ENCODE data around the gene COL23A1.

Gene COL23A1

GRCh38 chr5:178624631-178625546 lies 34.7 kb upstream of the COL23A1 start:
- Histone ChIP-seq H3K9ac (ENCODE audit: low read length in 5 of 5) (peak overlapping the region; percentile 98 to 100 (median 99)), H3K27me3 (ENCODE audit: control insufficient read depth in 5 of 5, insufficient read depth in 4 of 5, low read length in 5 of 5) (no peaks in the 10 kb centered on the region), H3K27ac (ENCODE audit: low read depth, low read length) (peak overlapping the region; percentile 98), H3K4me1 (ENCODE audit: control insufficient read depth in 5 of 5, insufficient read depth in 5 of 5, low read length in 5 of 5) (peaks cover 6 to 42% (median 34%) of the 10 kb centered on the region in 5 donors), H3K9me3 (ENCODE audit: control insufficient read depth in 5 of 5, low read length in 5 of 5) (no peaks in the 10 kb centered on the region), H3K4me3 (ENCODE audit: low read depth in 1 of 5, low read length in 5 of 5) (peak overlapping the region; percentile 80 to 100 (median 98)), H3K36me3 (ENCODE audit: control insufficient read depth in 5 of 5, insufficient read depth in 5 of 5, low read length in 5 of 5) (peaks cover 19 to 33% (median 29%) of the 10 kb centered on the region in 5 donors)

- no peaks in the 10 kb centered on the region for H3K9me3 ChIP-seq (ENCODE audit: control insufficient read depth in 5 of 5, low read length in 5 of 5)
- no peak overlapping the region for H3K4me3 ChIP-seq (ENCODE audit: low read depth in 1 of 5, low read length in 5 of 5)
- H3K36me3 ChIP-seq (ENCODE audit: control insufficient read depth in 5 of 5, insufficient read depth in 5 of 5, low read length in 5 of 5): peaks cover 36 to 52% (median 48%) of the 10 kb centered on the region in 5 donors
- H3K9ac ChIP-seq (ENCODE audit: low read length in 5 of 5): peak overlapping the region in 1 of 5 donors; percentile 98
- no peaks in the 10 kb centered on the region for H3K27me3 ChIP-seq (ENCODE audit: control insufficient read depth in 5 of 5, insufficient read depth in 4 of 5, low read length in 5 of 5)
- peaks cover 6 to 46% (median 40%) of the 10 kb centered on the region in 5 donors for H3K4me1 ChIP-seq (ENCODE audit: control insufficient read depth in 5 of 5, insufficient read depth in 5 of 5, low read length in 5 of 5)
- no peak overlapping the region for H3K27ac ChIP-seq (ENCODE audit: low read depth, low read length)
These were observed 32.6 kb upstream of the COL23A1 start for GRCh38 chr5:178622679-178623247.

DNA sequence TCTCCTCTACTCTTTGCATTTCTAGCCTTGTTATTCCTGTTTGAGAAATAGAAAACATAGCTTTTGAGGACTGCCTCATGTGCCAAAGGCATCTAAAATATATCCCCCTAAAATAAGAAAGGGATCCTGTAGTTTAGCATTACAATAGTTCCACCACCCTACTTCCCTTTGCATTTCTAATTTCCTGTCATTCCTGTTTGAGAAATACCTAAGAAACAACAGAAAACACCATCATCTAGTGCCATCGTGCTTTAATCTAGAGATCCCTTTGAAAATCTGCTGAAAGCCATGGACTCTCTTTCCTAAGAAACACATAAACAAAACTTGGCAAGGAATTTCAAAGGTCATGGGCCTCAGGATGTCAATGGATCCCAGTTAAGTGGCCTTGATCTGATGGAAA lies 29.2 kb upstream of the COL23A1 start:
- H3K9me3 ChIP-seq (ENCODE audit: control insufficient read depth in 5 of 5, low read length in 5 of 5): no peaks in the 10 kb centered on the region
- peaks cover 2 to 29% (median 21%) of the 10 kb centered on the region in 5 donors for H3K4me1 ChIP-seq (ENCODE audit: control insufficient read depth in 5 of 5, insufficient read depth in 5 of 5, low read length in 5 of 5)
- H3K9ac ChIP-seq (ENCODE audit: low read length in 5 of 5): no peak overlapping the region
- no peak overlapping the region for H3K27ac ChIP-seq (ENCODE audit: low read depth, low read length)
- peaks cover 64 to 82% (median 69%) of the 10 kb centered on the region in 5 donors for H3K36me3 ChIP-seq (ENCODE audit: control insufficient read depth in 5 of 5, insufficient read depth in 5 of 5, low read length in 5 of 5)
- H3K27me3 ChIP-seq (ENCODE audit: control insufficient read depth in 5 of 5, insufficient read depth in 4 of 5, low read length in 5 of 5): no peaks in the 10 kb centered on the region
- H3K4me3 ChIP-seq (ENCODE audit: low read depth in 1 of 5, low read length in 5 of 5): no peak overlapping the region

DNA sequence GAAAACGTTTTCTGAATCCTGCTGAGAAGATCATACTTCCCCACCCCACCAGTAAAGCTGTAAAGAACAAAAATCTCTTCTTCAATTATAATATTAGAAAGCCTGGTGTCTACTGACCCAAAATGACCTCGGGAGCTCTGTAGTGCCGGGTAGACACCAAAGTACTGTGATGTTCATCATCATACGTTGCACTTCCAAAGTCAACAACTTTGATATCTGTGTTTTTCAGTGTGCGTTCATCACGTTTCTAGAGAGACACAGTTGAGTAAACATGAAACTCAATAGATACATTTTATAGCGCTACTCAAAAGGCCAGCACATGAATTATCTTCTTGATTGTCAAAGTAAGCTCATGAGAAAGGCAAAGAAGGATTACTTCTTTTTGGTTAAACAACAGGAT lies 22.1 kb upstream of the COL23A1 start:
- Histone ChIP-seq H3K9ac (ENCODE audit: low read length in 5 of 5) (no peak overlapping the region), H3K36me3 (ENCODE audit: control insufficient read depth in 5 of 5, insufficient read depth in 5 of 5, low read length in 5 of 5) (peaks cover 56 to 87% (median 78%) of the 10 kb centered on the region in 5 donors), H3K4me1 (ENCODE audit: control insufficient read depth in 5 of 5, insufficient read depth in 5 of 5, low read length in 5 of 5) (no peaks in the 10 kb centered on the region), H3K9me3 (ENCODE audit: control insufficient read depth in 5 of 5, low read length in 5 of 5) (no peaks in the 10 kb centered on the region), H3K27ac (ENCODE audit: low read depth, low read length) (no peak overlapping the region), H3K27me3 (ENCODE audit: control insufficient read depth in 5 of 5, insufficient read depth in 4 of 5, low read length in 5 of 5) (no peaks in the 10 kb centered on the region), H3K4me3 (ENCODE audit: low read depth in 1 of 5, low read length in 5 of 5) (no peak overlapping the region)

DNA sequence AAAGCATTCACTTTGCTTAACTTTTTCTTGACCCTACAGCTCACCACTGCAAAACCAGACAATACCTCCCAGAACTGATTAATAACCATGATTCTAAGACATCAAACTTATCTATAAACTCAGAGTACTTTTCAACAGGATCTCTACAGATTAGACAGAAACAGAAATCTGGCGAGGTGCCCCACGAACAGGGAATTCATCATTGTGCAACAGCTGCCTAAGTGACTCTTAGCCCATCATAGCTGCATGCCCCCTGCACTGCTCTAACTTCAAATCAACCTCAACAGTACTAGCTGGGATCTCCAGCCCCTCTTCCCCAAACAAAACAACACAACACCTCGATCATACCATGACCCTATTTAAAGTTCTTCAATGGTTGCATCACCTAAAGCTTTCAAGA lies 16.1 kb upstream of the COL23A1 start:
- H3K36me3 ChIP-seq (ENCODE audit: control insufficient read depth in 5 of 5, insufficient read depth in 5 of 5, low read length in 5 of 5): peaks cover 47 to 87% (median 69%) of the 10 kb centered on the region in 5 donors

GRCh38 chr5:178605788-178606187 lies 15.6 kb upstream of the COL23A1 start:
- Histone ChIP-seq H3K36me3 (ENCODE audit: control insufficient read depth in 5 of 5, insufficient read depth in 5 of 5, low read length in 5 of 5) (peaks cover 48 to 87% (median 65%) of the 10 kb centered on the region in 5 donors), H3K27ac (ENCODE audit: low read depth, low read length) (peak overlapping the region; percentile 45), H3K27me3 (ENCODE audit: control insufficient read depth in 5 of 5, insufficient read depth in 4 of 5, low read length in 5 of 5) (no peaks in the 10 kb centered on the region), H3K4me3 (ENCODE audit: low read depth in 1 of 5, low read length in 5 of 5) (no peak overlapping the region), H3K9me3 (ENCODE audit: control insufficient read depth in 5 of 5, low read length in 5 of 5) (no peaks in the 10 kb centered on the region), H3K4me1 (ENCODE audit: control insufficient read depth in 5 of 5, insufficient read depth in 5 of 5, low read length in 5 of 5) (peaks cover 0 to 17% (median 13%) of the 10 kb centered on the region in 5 donors), H3K9ac (ENCODE audit: low read length in 5 of 5) (peak overlapping the region in 1 of 5 donors; percentile 24)

More for the DNA sequence above, 16.1 kb upstream of the COL23A1 start:
- no peaks in the 10 kb centered on the region for H3K27me3 ChIP-seq (ENCODE audit: control insufficient read depth in 5 of 5, insufficient read depth in 4 of 5, low read length in 5 of 5)
- H3K27ac ChIP-seq (ENCODE audit: low read depth, low read length): peak overlapping the region; percentile 45
- peaks cover 0 to 17% (median 13%) of the 10 kb centered on the region in 5 donors for H3K4me1 ChIP-seq (ENCODE audit: control insufficient read depth in 5 of 5, insufficient read depth in 5 of 5, low read length in 5 of 5)
- H3K9me3 ChIP-seq (ENCODE audit: control insufficient read depth in 5 of 5, low read length in 5 of 5): no peaks in the 10 kb centered on the region
- H3K9ac ChIP-seq (ENCODE audit: low read length in 5 of 5): peak overlapping the region in 1 of 5 donors; percentile 24
- H3K4me3 ChIP-seq (ENCODE audit: low read depth in 1 of 5, low read length in 5 of 5): peak overlapping the region in 1 of 5 donors; percentile 15

DNA sequence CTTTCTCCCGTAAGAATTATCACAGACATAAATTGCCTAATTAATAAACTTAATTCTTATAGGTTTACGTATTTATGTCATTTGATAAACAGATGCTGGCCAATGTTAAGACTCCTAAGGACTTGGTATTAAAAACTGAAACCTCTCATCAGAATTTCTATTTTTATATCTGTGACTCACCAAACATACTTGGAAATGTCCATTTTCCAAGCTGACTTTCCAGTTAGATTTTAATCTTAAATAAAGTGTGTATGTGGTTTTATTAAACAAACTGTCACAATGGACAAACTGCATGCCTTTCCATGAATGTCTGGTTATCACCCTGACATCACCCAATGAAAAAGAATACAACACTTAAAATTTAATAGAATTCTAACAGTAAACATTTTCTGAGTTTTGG lies 12.6 kb upstream of the COL23A1 start:
- H3K4me1 ChIP-seq (ENCODE audit: control insufficient read depth in 5 of 5, insufficient read depth in 5 of 5, low read length in 5 of 5): peaks cover 0 to 17% (median 13%) of the 10 kb centered on the region in 5 donors
- H3K27me3 ChIP-seq (ENCODE audit: control insufficient read depth in 5 of 5, insufficient read depth in 4 of 5, low read length in 5 of 5): no peaks in the 10 kb centered on the region
- H3K9ac ChIP-seq (ENCODE audit: low read length in 5 of 5): no peak overlapping the region
- H3K27ac ChIP-seq (ENCODE audit: low read depth, low read length): no peak overlapping the region
- H3K4me3 ChIP-seq (ENCODE audit: low read depth in 1 of 5, low read length in 5 of 5): no peak overlapping the region
- peaks cover 42 to 68% (median 49%) of the 10 kb centered on the region in 5 donors for H3K36me3 ChIP-seq (ENCODE audit: control insufficient read depth in 5 of 5, insufficient read depth in 5 of 5, low read length in 5 of 5)
- H3K9me3 ChIP-seq (ENCODE audit: control insufficient read depth in 5 of 5, low read length in 5 of 5): no peaks in the 10 kb centered on the region

- Histone ChIP-seq H3K27ac (ENCODE audit: low read depth, low read length) (no peak overlapping the region), H3K9me3 (ENCODE audit: control insufficient read depth in 5 of 5, low read length in 5 of 5) (peaks cover 2 to 19% (median 12%) of the 10 kb centered on the region in 5 donors), H3K9ac (ENCODE audit: low read length in 5 of 5) (no peak overlapping the region), H3K36me3 (ENCODE audit: control insufficient read depth in 5 of 5, insufficient read depth in 5 of 5, low read length in 5 of 5) (peaks cover 0 to 10% (median 5%) of the 10 kb centered on the region in 5 donors), H3K27me3 (ENCODE audit: control insufficient read depth in 5 of 5, insufficient read depth in 4 of 5, low read length in 5 of 5) (no peaks in the 10 kb centered on the region), H3K4me1 (ENCODE audit: control insufficient read depth in 5 of 5, insufficient read depth in 5 of 5, low read length in 5 of 5) (peaks cover 0 to 5% (median 2%) of the 10 kb centered on the region in 5 donors), H3K4me3 (ENCODE audit: low read depth in 1 of 5, low read length in 5 of 5) (no peak overlapping the region)
These were observed 5.6 kb upstream of the COL23A1 start for GRCh38 chr5:178595750-178596149.

DNA sequence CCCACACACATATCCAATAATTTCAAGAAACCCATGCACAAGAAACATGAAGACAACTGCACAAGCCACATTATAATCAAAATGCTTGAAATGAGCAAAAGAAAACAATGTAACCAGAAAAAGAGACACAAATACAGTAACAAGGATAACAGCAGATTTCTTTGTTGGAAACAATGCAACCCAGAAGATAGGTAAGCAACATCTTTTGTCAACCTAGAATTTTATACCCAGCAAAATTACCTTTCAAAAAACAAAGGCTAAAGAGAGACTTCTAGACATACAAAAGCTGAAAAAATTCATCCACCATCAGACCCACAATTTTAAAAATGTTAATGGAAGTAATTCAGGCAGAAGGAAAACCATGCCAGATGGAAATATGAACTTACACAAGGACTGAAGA lies 5.0 kb upstream of the COL23A1 start:
- Histone ChIP-seq H3K4me3 (ENCODE audit: low read depth in 1 of 5, low read length in 5 of 5) (no peak overlapping the region), H3K9ac (ENCODE audit: low read length in 5 of 5) (no peak overlapping the region), H3K27me3 (ENCODE audit: control insufficient read depth in 5 of 5, insufficient read depth in 4 of 5, low read length in 5 of 5) (no peaks in the 10 kb centered on the region), H3K36me3 (ENCODE audit: control insufficient read depth in 5 of 5, insufficient read depth in 5 of 5, low read length in 5 of 5) (peaks cover 0 to 5% (median 2%) of the 10 kb centered on the region in 5 donors), H3K4me1 (ENCODE audit: control insufficient read depth in 5 of 5, insufficient read depth in 5 of 5, low read length in 5 of 5) (peaks cover 0 to 11% (median 8%) of the 10 kb centered on the region in 5 donors), H3K27ac (ENCODE audit: low read depth, low read length) (no peak overlapping the region), H3K9me3 (ENCODE audit: control insufficient read depth in 5 of 5, low read length in 5 of 5) (peaks cover 2 to 19% (median 12%) of the 10 kb centered on the region in 5 donors)
